ENCODE results near the gene DNAAF1.

Gene DNAAF1

GRCh38 chr16:84124257-84125073 is 20.6 kb upstream of the DNAAF1 start:
- no peak for DNase-seq (ENCODE audit: low spot score)

- DNase-seq (ENCODE audit: low spot score) = no peak
These were observed 14.0 kb upstream of the DNAAF1 start for GRCh38 chr16:84131117-84131516.

- DNase-seq (ENCODE audit: low spot score) = no peak
These were observed 12.4 kb upstream of the DNAAF1 start for GRCh38 chr16:84132527-84133285.

GRCh38 chr16:84136331-84137125 is 8.6 kb upstream of the DNAAF1 start:
- no peak for DNase-seq (ENCODE audit: low spot score)

GRCh38 chr16:84137287-84137686 is 7.8 kb upstream of the DNAAF1 start:
- no peak for DNase-seq (ENCODE audit: low spot score)

- no peak for DNase-seq (ENCODE audit: low spot score)
These were observed 7.2 kb upstream of the DNAAF1 start for GRCh38 chr16:84137769-84138357.

- no peak for DNase-seq (ENCODE audit: low spot score)
These were observed 6.6 kb upstream of the DNAAF1 start for GRCh38 chr16:84138500-84138823.

- no peak for DNase-seq (ENCODE audit: low spot score)
These were observed 6.1 kb upstream of the DNAAF1 start for GRCh38 chr16:84138824-84139627.

- no peak for DNase-seq (ENCODE audit: low spot score)
These were observed 5.4 kb upstream of the DNAAF1 start for GRCh38 chr16:84139628-84140258.

GRCh38 chr16:84141143-84141670 is 3.9 kb upstream of the DNAAF1 start:
- no peak for DNase-seq (ENCODE audit: low spot score)

GRCh38 chr16:84143081-84143480 is 2.0 kb upstream of the DNAAF1 start:
- no peak for DNase-seq (ENCODE audit: low spot score)

- DNase-seq (ENCODE audit: low spot score) = no peak
These were observed 1.3 kb upstream of the DNAAF1 start for GRCh38 chr16:84143784-84144199.

- peak; percentile 21 for DNase-seq (ENCODE audit: low spot score)
These were observed 774 bp upstream of the DNAAF1 start for GRCh38 chr16:84144209-84144858.

GRCh38 chr16:84150926-84151325 is 5.8 kb downstream of the DNAAF1 start:
- no peak for DNase-seq (ENCODE audit: low spot score)

- DNase-seq (ENCODE audit: low spot score) = no peak
These were observed 8.6 kb downstream of the DNAAF1 start for GRCh38 chr16:84153660-84154214.

GRCh38 chr16:84155226-84155625 is 10.1 kb downstream of the DNAAF1 start:
- DNase-seq (ENCODE audit: low spot score) = no peak

GRCh38 chr16:84155771-84156170 is 10.7 kb downstream of the DNAAF1 start:
- no peak for DNase-seq (ENCODE audit: low spot score)

- DNase-seq (ENCODE audit: low spot score) = no peak
These were observed 11.3 kb downstream of the DNAAF1 start for GRCh38 chr16:84156342-84156784.

- DNase-seq (ENCODE audit: low spot score) = no peak
These were observed 13.9 kb downstream of the DNAAF1 start for GRCh38 chr16:84159007-84159406.

- no peak for DNase-seq (ENCODE audit: low spot score)
These were observed 14.7 kb downstream of the DNAAF1 start for GRCh38 chr16:84159800-84160199.
